ENCODE results near the gene STAB1.

The STAB1 gene

DNA sequence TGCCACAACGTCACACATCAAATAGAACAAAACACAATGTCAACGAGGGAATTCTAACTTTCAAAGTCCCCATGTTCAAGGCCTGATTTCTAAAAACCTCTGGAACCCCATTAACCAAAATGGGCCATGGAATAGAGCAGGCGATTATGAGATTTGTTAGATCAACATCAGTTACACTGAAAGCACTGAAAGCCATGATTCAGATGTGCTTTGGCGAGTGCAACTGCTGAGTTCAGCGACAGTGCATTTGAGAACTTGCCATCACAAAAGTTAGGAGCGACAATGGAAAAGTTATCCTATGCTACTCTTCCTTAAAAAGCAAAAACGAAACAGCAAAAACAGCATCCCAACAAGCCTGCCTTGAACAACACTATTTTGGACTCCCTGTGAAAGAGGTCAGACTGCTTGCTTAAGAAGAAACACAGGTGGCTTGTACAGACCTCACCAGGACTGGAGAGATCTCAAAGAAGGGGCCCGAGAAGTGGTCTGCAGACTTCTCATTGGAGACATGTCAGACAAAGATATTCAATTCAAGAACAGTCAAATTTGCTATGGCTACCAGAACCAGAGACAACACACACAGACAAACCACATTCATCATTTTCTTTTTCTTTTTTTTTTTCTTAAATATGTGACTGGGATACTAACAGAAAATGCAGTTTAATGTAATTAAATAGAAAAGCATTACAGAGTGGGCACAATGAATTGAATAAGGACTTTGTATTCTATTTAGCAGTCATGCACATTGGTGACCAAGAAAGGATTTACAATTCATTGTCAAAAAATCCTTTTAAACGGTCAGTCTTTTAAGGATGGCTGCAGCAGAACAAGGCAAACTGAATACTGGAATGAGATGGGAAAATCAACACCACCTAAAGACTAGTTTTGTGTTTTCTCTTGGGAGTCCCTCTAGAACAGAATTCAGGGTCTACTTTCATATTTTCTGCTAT is 62.1 kb downstream of the STAB1 start:
- no peaks in the 10 kb centered on the region for H3K9me2 ChIP-seq (replicated peaks; ENCODE audit: low read depth, low read length)
- no peak overlapping the region for H3K4me2 ChIP-seq (ENCODE audit: low read depth, low read length, poor library complexity, severe bottlenecking)
- no peaks in the 10 kb centered on the region for H3K4me1 ChIP-seq (ENCODE audit: insufficient read depth, low read length, poor library complexity, severe bottlenecking)
- H4K20me1 ChIP-seq (ENCODE audit: insufficient read depth, low read length, poor library complexity, severe bottlenecking), result no peaks in the 10 kb centered on the region
- H3K27me3 ChIP-seq (ENCODE audit: insufficient read depth, low read length, poor library complexity, severe bottlenecking), result no peaks in the 10 kb centered on the region
- no peaks in the 10 kb centered on the region for H3F3A ChIP-seq (ENCODE audit: low read depth)
- H3K36me3 ChIP-seq (ENCODE audit: insufficient read depth, low read length), result peaks cover 79% of the 10 kb centered on the region; the same call in 1 of the 2 replicates
- no peaks in the 10 kb centered on the region for H3K79me2 ChIP-seq (ENCODE audit: insufficient read depth, low read length)
- H2AFZ ChIP-seq (ENCODE audit: low read length), result no peak overlapping the region
- TF ChIP-seq EZH2phosphoT487 (IDR thresholded peaks at IDR 0.05; ENCODE audit: borderline replicate concordance), result no peak
- TF ChIP-seq, protein P1, sequence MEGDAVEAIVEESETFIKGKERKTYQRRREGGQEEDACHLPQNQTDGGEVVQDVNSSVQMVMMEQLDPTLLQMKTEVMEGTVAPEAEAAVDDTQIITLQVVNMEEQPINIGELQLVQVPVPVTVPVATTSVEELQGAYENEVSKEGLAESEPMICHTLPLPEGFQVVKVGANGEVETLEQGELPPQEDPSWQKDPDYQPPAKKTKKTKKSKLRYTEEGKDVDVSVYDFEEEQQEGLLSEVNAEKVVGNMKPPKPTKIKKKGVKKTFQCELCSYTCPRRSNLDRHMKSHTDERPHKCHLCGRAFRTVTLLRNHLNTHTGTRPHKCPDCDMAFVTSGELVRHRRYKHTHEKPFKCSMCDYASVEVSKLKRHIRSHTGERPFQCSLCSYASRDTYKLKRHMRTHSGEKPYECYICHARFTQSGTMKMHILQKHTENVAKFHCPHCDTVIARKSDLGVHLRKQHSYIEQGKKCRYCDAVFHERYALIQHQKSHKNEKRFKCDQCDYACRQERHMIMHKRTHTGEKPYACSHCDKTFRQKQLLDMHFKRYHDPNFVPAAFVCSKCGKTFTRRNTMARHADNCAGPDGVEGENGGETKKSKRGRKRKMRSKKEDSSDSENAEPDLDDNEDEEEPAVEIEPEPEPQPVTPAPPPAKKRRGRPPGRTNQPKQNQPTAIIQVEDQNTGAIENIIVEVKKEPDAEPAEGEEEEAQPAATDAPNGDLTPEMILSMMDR (conservative IDR thresholded peaks at IDR 0.05; ENCODE audit: low read length), result no peak
- no peaks in the 10 kb centered on the region for H3K9me3 ChIP-seq (ENCODE audit: insufficient read depth, low read depth, low read length)
- no peak overlapping the region for H3K4me3 ChIP-seq (ENCODE audit: low read length, poor library complexity, severe bottlenecking)
- H3K9ac ChIP-seq (ENCODE audit: low read depth, low read length, poor library complexity, severe bottlenecking), result no peak overlapping the region

DNA sequence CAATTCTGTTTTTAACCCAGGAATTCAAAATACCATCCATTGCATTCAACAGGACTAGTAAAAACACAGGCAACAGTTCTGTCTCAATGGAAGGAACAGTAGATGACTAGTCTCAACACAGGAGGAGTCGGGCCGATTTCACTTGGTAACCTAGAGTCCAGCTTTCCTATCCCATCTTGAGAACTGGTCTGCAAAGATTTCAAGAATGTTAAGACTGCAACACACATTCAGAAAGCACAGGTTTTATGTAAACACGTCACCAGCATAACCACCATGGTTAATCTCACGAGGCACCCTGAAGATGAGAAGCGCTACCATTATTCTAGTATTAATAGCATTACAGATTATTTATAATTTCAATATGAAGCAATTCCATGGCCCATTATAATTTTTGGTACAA is 63.3 kb downstream of the STAB1 start:
- H3F3A ChIP-seq (ENCODE audit: low read depth), result no peaks in the 10 kb centered on the region
- H3K27me3 ChIP-seq (ENCODE audit: insufficient read depth, low read length, poor library complexity, severe bottlenecking), result no peaks in the 10 kb centered on the region
- H3K4me1 ChIP-seq (ENCODE audit: insufficient read depth, low read length, poor library complexity, severe bottlenecking), result no peaks in the 10 kb centered on the region
- no peak overlapping the region for H2AFZ ChIP-seq (ENCODE audit: low read length)
- no peaks in the 10 kb centered on the region for H3K79me2 ChIP-seq (ENCODE audit: insufficient read depth, low read length)
- TF ChIP-seq EZH2phosphoT487 (IDR thresholded peaks at IDR 0.05; ENCODE audit: borderline replicate concordance), result no peak
- TF ChIP-seq, protein P1 (conservative IDR thresholded peaks at IDR 0.05; ENCODE audit: low read length), result no peak
- peaks cover 81% of the 10 kb centered on the region; the same call in 1 of the 2 replicates for H3K36me3 ChIP-seq (ENCODE audit: insufficient read depth, low read length)
- no peaks in the 10 kb centered on the region for H3K9me2 ChIP-seq (replicated peaks; ENCODE audit: low read depth, low read length)
- H3K9ac ChIP-seq (ENCODE audit: low read depth, low read length, poor library complexity, severe bottlenecking), result no peak overlapping the region
- H3K9me3 ChIP-seq (ENCODE audit: insufficient read depth, low read depth, low read length), result no peaks in the 10 kb centered on the region
- no peaks in the 10 kb centered on the region for H4K20me1 ChIP-seq (ENCODE audit: insufficient read depth, low read length, poor library complexity, severe bottlenecking)
- H3K4me2 ChIP-seq (ENCODE audit: low read depth, low read length, poor library complexity, severe bottlenecking), result no peak overlapping the region
- no peak overlapping the region for H3K4me3 ChIP-seq (ENCODE audit: low read length, poor library complexity, severe bottlenecking)

DNA sequence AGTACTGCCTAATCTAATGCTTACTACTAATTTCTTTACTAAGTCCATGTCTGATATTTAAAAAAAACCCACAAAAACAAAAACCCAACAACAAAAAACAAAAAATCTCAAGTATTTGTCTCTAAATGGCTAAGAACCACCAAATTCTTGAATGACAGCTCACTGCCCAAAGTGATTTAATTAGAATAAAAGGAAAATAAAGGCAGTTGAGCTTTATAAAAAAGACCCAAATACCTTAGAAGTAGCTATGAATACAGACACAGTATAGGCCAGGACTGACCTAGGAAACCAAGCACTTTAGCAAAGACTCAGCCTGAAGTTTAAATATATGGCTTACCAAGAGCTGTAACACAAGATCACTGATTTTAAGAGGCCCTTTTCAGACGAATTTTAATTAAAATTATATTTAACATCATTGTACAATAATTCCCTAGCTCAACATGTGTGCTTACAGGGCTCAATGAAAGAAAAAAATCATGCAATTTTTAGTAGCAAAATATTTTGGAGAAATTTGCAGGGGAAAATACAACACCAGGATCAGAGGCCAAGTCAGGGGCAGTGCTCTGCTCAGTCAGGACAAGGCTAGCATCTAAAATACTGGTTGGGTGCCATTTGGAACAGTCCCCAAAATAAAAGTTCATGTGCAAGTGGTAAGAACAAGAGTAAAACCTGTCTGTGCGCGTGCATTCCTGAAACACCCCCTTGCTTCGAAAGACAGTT is 66.0 kb downstream of the STAB1 start:
- Histone ChIP-seq H3K27me3 (ENCODE audit: insufficient read depth, low read length, poor library complexity, severe bottlenecking) (no peaks in the 10 kb centered on the region), H3K9ac (ENCODE audit: low read depth, low read length, poor library complexity, severe bottlenecking) (no peak overlapping the region), H3K9me2 (replicated peaks; ENCODE audit: low read depth, low read length) (no peaks in the 10 kb centered on the region), H3K4me2 (ENCODE audit: low read depth, low read length, poor library complexity, severe bottlenecking) (no peak overlapping the region), H3F3A (ENCODE audit: low read depth) (no peaks in the 10 kb centered on the region), H3K4me3 (ENCODE audit: low read length, poor library complexity, severe bottlenecking) (no peak overlapping the region), H3K4me1 (ENCODE audit: insufficient read depth, low read length, poor library complexity, severe bottlenecking) (no peaks in the 10 kb centered on the region), H4K20me1 (ENCODE audit: insufficient read depth, low read length, poor library complexity, severe bottlenecking) (no peaks in the 10 kb centered on the region), H2AFZ (ENCODE audit: low read length) (no peak overlapping the region), H3K36me3 (ENCODE audit: insufficient read depth, low read length) (peaks cover 78% of the 10 kb centered on the region; the same call in 1 of the 2 replicates), H3K79me2 (ENCODE audit: insufficient read depth, low read length) (no peaks in the 10 kb centered on the region), H3K9me3 (ENCODE audit: insufficient read depth, low read depth, low read length) (no peaks in the 10 kb centered on the region)
- TF ChIP-seq EZH2phosphoT487 (IDR thresholded peaks at IDR 0.05; ENCODE audit: borderline replicate concordance), result no peak
- TF ChIP-seq, protein P1 (conservative IDR thresholded peaks at IDR 0.05; ENCODE audit: low read length), result no peak

Measured in Loucy (cell line).